Measurements from ENCODE around the gene TLR9.
"Not testable (repeated sequence)": the region's sequence is repeated elsewhere in the genome, so short reads cannot be mapped to it uniquely, and the experiment has no call there.

The TLR9 gene

GRCh38 chr3:52225452-52226228, at the start of gene TLR9:
TLR9 (minus strand) TSS chr3:52225645; CDS start chr3:52225529, 116 bp downstream.
- DNase-seq (ENCODE audit: low read depth, low spot score), result no peak

- DNase-seq (ENCODE audit: low read depth, low spot score), result not testable (repeated sequence)
These were observed 49.3 kb upstream of the TLR9 start for GRCh38 chr3:52274781-52275180.

GRCh38 chr3:52272831-52273230, 47.4 kb upstream of the TLR9 start:
- no peak for DNase-seq (ENCODE audit: low read depth, low spot score)

- DNase-seq (ENCODE audit: low read depth, low spot score), result not testable (repeated sequence)
These were observed 46.7 kb upstream of the TLR9 start for GRCh38 chr3:52272172-52272571.

GRCh38 chr3:52270252-52270754, 44.9 kb upstream of the TLR9 start:
- DNase-seq (ENCODE audit: low read depth, low spot score), result no peak

- DNase-seq (ENCODE audit: low read depth, low spot score), result no peak
These were observed 44.3 kb upstream of the TLR9 start for GRCh38 chr3:52269776-52270175.

GRCh38 chr3:52268036-52268435, 42.6 kb upstream of the TLR9 start:
- no peak for DNase-seq (ENCODE audit: low read depth, low spot score)

GRCh38 chr3:52265387-52265786, 39.9 kb upstream of the TLR9 start:
- no peak for DNase-seq (ENCODE audit: low read depth, low spot score)

GRCh38 chr3:52262447-52262846, 37.0 kb upstream of the TLR9 start:
- no peak for DNase-seq (ENCODE audit: low read depth, low spot score)

GRCh38 chr3:52259448-52259847, 34.0 kb upstream of the TLR9 start:
- DNase-seq (ENCODE audit: low read depth, low spot score), result no peak

GRCh38 chr3:52259035-52259434, 33.6 kb upstream of the TLR9 start:
- DNase-seq (ENCODE audit: low read depth, low spot score), result no peak

- no peak for DNase-seq (ENCODE audit: low read depth, low spot score)
These were observed 32.5 kb upstream of the TLR9 start for GRCh38 chr3:52257911-52258310.

- DNase-seq (ENCODE audit: low read depth, low spot score), result no peak
These were observed 31.2 kb upstream of the TLR9 start for GRCh38 chr3:52256622-52257021.

- DNase-seq (ENCODE audit: low read depth, low spot score), result no peak
These were observed 30.7 kb upstream of the TLR9 start for GRCh38 chr3:52256159-52256558.

- DNase-seq (ENCODE audit: low read depth, low spot score), result no peak
These were observed 29.2 kb upstream of the TLR9 start for GRCh38 chr3:52254608-52255007.

- no peak for DNase-seq (ENCODE audit: low read depth, low spot score)
These were observed 28.2 kb upstream of the TLR9 start for GRCh38 chr3:52253314-52254304.

- no peak for DNase-seq (ENCODE audit: low read depth, low spot score)
These were observed 24.7 kb upstream of the TLR9 start for GRCh38 chr3:52250122-52250521.

GRCh38 chr3:52249683-52250082, 24.2 kb upstream of the TLR9 start:
- no peak for DNase-seq (ENCODE audit: low read depth, low spot score)

- no peak for DNase-seq (ENCODE audit: low read depth, low spot score)
These were observed 23.5 kb upstream of the TLR9 start for GRCh38 chr3:52248816-52249547.

GRCh38 chr3:52248165-52248541, 22.7 kb upstream of the TLR9 start:
- no peak for DNase-seq (ENCODE audit: low read depth, low spot score)

- no peak for DNase-seq (ENCODE audit: low read depth, low spot score)
These were observed 22.1 kb upstream of the TLR9 start for GRCh38 chr3:52247409-52248164.
